Activated naive CD4-positive, alpha-beta T cell treated with anti-CD3 and anti-CD28 coated beads, Interleukin-2, amount 50 U/mL, for 24 hours (primary cell): ENCODE measurements around the gene AKIRIN2.

Experiments used
- H3K27ac Mint-ChIP-seq: one replicate; pipeline ENCODE4 v1.8.0; 2021; ENCODE audit warnings: mild to moderate bottlenecking, mixed read lengths
- H3K27me3 Mint-ChIP-seq: one replicate; pipeline ENCODE4 v1.8.0; 2021; ENCODE audit warnings: mixed read lengths
- H3K36me3 Mint-ChIP-seq: one replicate; pipeline ENCODE4 v1.8.0; 2021; ENCODE audit warnings: mixed read lengths
- H3K4me1 Mint-ChIP-seq: one replicate; pipeline ENCODE4 v1.8.0; 2021; ENCODE audit warnings: mixed read lengths
- H3K4me3 Mint-ChIP-seq: one replicate; pipeline ENCODE4 v1.8.0; 2021; ENCODE audit warnings: mild to moderate bottlenecking, mixed read lengths
- H3K9me3 Mint-ChIP-seq: one replicate; pipeline ENCODE4 v1.8.0; 2021; ENCODE audit warnings: mixed read lengths

AKIRIN2 gene

GRCh38 chr6:87655824-87656223 is 46.2 kb downstream of the AKIRIN2 start:
- H3K27ac Mint-ChIP-seq, result no peak overlapping the region

DNA sequence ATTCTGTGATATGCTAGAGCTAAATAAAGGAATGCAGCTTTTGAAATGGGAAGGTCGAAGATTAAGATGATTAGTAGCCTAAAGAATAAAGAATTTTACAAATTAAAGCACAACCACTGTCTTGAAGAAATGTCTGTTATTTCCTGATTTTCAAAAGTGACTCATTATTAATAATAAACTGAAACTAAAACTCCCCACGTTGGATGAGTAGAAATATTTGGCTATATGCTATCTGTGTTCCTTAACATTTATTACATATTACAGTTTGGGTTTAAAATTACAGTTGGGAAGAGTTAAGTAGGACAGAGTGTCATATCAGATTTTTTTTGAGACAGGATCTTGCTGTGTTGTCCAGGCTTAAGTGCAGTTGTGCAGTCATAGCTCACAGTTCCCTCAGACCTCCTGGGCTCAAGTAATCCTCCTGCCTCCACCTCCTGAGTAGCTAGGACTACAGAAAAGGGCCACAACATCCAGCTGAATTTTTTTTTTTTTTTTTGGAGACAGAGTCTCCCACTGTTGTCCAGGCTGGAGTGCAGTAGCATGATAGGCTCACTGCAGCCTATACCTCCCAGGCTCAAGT is 47.1 kb downstream of the AKIRIN2 start:
- Mint-ChIP-seq H3K27me3 (no peaks in the 10 kb centered on the region), H3K36me3 (peaks cover 21% of the 10 kb centered on the region), H3K27ac (no peak overlapping the region), H3K4me1 (peaks cover 32% of the 10 kb centered on the region), H3K4me3 (no peak overlapping the region), H3K9me3 (no peaks in the 10 kb centered on the region)

More at GRCh38 chr6:87655824-87656223, 46.2 kb downstream of the AKIRIN2 start:
- no peaks in the 10 kb centered on the region for H3K27me3 Mint-ChIP-seq
- peaks cover 32% of the 10 kb centered on the region for H3K4me1 Mint-ChIP-seq
- H3K9me3 Mint-ChIP-seq, result no peaks in the 10 kb centered on the region
- peaks cover 19% of the 10 kb centered on the region for H3K36me3 Mint-ChIP-seq
- H3K4me3 Mint-ChIP-seq, result no peak overlapping the region

DNA sequence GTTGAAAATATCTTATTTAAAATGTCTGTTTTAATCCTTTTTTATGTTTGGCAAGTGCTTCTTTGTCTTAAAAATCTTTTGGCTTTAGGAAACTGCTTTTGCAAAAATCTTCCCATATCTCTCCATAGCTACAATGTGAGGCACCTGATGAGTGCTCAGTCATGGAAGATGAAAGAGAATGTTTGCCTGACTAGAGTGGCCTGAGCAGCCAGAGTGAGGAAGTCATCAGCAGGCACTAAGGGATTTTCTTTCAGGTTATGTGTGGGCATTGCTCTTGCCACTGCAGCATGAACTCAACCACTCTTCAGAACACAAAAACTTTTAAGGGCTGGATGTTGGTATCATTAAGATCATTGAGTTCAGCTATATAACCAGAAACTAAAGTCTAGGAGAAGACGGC is 47.9 kb downstream of the AKIRIN2 start:
- peaks cover 21% of the 10 kb centered on the region for H3K36me3 Mint-ChIP-seq
- peaks cover 32% of the 10 kb centered on the region for H3K4me1 Mint-ChIP-seq
- no peaks in the 10 kb centered on the region for H3K27me3 Mint-ChIP-seq
- no peak overlapping the region for H3K27ac Mint-ChIP-seq
- H3K4me3 Mint-ChIP-seq, result no peak overlapping the region
- no peaks in the 10 kb centered on the region for H3K9me3 Mint-ChIP-seq

GRCh38 chr6:87653074-87653962 is 48.7 kb downstream of the AKIRIN2 start:
- Mint-ChIP-seq H3K27ac (peak overlapping the region; percentile 8), H3K4me3 (no peak overlapping the region), H3K4me1 (peaks cover 32% of the 10 kb centered on the region), H3K36me3 (peaks cover 20% of the 10 kb centered on the region), H3K27me3 (no peaks in the 10 kb centered on the region), H3K9me3 (no peaks in the 10 kb centered on the region)

DNA sequence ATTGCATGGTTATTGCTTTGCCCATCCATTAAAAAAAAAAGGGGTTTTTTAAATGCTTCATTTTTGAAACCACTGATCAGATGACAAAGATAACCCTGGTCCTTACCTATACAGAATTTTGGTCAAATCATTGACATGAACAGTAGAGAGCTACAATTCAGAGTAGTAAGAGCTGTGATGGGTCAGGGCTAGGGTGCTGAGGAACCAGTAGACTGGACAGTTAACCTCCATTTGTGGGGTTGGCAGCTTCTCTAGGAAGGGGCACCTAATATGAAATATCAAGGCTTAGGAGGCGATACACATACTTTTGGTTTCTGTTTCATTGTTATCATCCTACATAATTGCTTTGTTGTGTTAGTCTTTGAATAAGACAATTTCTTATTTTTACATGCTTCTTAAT is 57.0 kb downstream of the AKIRIN2 start:
- Mint-ChIP-seq H3K4me1 (peaks cover 12% of the 10 kb centered on the region), H3K36me3 (peaks cover 3% of the 10 kb centered on the region), H3K4me3 (no peak overlapping the region), H3K27ac (no peak overlapping the region), H3K9me3 (no peaks in the 10 kb centered on the region), H3K27me3 (no peaks in the 10 kb centered on the region)

DNA sequence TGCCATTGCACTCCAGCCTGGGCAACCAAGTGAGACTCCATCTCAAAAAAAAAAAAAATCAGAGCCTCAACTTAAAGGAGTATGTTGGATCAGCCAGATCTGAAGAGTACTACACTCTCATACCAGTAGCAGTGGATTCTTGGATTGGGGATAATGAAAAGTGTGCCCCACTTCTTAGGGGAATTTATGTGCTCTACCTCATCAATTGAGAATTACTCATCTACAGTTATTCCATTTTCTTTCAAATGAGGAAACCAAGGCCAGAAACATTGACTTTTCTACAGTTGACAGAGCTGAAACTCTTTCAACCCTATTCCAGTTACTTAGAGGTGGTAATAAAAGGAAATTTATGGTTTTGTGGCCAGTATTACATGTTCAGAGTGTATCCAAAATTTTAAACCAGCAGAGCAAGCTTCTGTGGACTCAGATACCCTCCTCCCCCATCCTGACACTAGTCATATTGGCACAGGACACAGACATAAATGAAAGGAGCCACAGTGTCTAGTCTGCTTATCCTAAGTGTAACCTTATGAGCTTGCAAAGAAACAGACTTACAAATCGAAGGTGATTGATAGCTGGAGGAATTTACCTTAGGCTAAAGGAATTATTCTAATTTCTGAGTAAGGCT is 60.9 kb downstream of the AKIRIN2 start:
- H3K27me3 Mint-ChIP-seq, result no peaks in the 10 kb centered on the region
- H3K4me3 Mint-ChIP-seq, result no peak overlapping the region
- H3K27ac Mint-ChIP-seq, result no peak overlapping the region
- peaks cover 12% of the 10 kb centered on the region for H3K4me1 Mint-ChIP-seq
- no peaks in the 10 kb centered on the region for H3K9me3 Mint-ChIP-seq
- H3K36me3 Mint-ChIP-seq, result peaks cover 11% of the 10 kb centered on the region

- H3K4me1 Mint-ChIP-seq, result peaks cover under 1% of the 10 kb centered on the region
- no peaks in the 10 kb centered on the region for H3K27me3 Mint-ChIP-seq
- no peak overlapping the region for H3K4me3 Mint-ChIP-seq
- H3K27ac Mint-ChIP-seq, result no peak overlapping the region
- H3K36me3 Mint-ChIP-seq, result peaks cover 15% of the 10 kb centered on the region
- no peaks in the 10 kb centered on the region for H3K9me3 Mint-ChIP-seq
Observed at GRCh38 chr6:87639373-87639772, 62.7 kb downstream of the AKIRIN2 start.

DNA sequence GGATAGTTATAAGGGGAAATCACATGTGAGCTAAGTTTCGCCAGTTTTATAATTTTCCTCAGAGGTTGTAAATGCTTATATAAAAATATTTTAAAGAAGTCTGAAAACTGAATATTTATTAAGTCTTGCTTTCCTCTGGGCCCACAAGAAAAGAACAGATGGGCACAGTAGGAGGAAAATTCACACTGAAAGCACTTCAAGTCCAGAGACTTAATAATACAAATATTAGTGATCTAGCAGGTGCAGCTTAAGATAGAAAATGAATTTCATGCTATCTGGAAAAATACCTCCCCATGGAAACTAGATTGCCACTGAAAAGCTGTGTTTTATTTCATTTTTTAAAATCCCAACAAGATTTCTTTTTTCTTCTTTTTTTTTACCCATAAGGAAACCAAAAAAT is 64.9 kb downstream of the AKIRIN2 start:
- Mint-ChIP-seq H3K9me3 (no peaks in the 10 kb centered on the region), H3K36me3 (peaks cover 20% of the 10 kb centered on the region), H3K4me3 (no peak overlapping the region), H3K27me3 (no peaks in the 10 kb centered on the region), H3K27ac (no peak overlapping the region), H3K4me1 (no peaks in the 10 kb centered on the region)

DNA sequence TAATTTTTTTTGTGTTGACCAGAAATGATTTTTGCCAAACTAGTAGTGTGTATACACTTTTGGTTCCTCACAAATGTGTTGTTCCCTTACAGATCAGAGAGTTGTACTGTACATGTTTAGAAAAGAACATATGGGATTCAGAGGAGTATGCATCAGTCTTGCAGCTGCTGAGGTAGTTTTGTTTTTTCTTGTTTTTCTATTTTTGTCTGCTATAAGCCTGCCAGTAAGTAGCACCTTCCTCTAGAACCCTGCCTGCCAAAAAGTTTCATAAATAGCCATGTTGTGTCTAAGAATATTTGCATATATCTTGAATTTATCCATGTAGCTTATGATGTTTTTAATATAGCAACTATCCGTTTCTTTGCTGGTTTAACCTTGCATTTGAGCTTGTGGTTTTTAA is 65.7 kb downstream of the AKIRIN2 start:
- peaks cover 20% of the 10 kb centered on the region for H3K36me3 Mint-ChIP-seq

GRCh38 chr6:87633851-87634250 is 68.2 kb downstream of the AKIRIN2 start:
- H3K27ac Mint-ChIP-seq, result no peak overlapping the region
- peaks cover 23% of the 10 kb centered on the region for H3K36me3 Mint-ChIP-seq
- H3K4me3 Mint-ChIP-seq, result no peak overlapping the region

More for the DNA sequence above, 65.7 kb downstream of the AKIRIN2 start:
- Mint-ChIP-seq H3K4me1 (no peaks in the 10 kb centered on the region), H3K27me3 (no peaks in the 10 kb centered on the region), H3K9me3 (no peaks in the 10 kb centered on the region), H3K27ac (no peak overlapping the region), H3K4me3 (no peak overlapping the region)

DNA sequence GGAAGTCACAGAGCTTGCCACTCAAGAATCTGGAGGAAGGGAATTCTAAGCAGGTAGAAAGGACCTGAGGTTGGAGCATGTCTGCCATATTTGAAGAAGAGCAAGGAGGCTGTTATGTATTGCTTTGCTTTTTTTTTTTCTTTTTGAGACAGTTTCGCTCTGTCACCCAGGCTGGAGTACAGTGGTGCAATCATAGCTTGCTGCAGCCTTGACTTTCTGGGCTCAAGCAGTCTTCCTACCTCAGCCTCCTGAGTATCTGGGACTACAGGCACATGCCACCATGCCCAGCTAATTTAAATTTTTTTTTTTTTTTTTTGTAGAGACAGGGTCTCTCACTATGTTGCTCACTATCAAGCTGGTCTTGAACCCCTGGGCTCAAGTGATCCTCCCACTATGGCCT is 71.3 kb downstream of the AKIRIN2 start:
- Mint-ChIP-seq H3K9me3 (no peaks in the 10 kb centered on the region), H3K27ac (no peak overlapping the region), H3K27me3 (no peaks in the 10 kb centered on the region), H3K36me3 (peaks cover 18% of the 10 kb centered on the region), H3K4me1 (no peaks in the 10 kb centered on the region), H3K4me3 (no peak overlapping the region)

More at GRCh38 chr6:87633851-87634250, 68.2 kb downstream of the AKIRIN2 start:
- no peaks in the 10 kb centered on the region for H3K9me3 Mint-ChIP-seq
- H3K4me1 Mint-ChIP-seq, result no peaks in the 10 kb centered on the region
- no peaks in the 10 kb centered on the region for H3K27me3 Mint-ChIP-seq

- Mint-ChIP-seq H3K9me3 (no peaks in the 10 kb centered on the region), H3K4me3 (no peak overlapping the region), H3K36me3 (peaks cover 19% of the 10 kb centered on the region), H3K4me1 (no peaks in the 10 kb centered on the region), H3K27ac (no peak overlapping the region), H3K27me3 (no peaks in the 10 kb centered on the region)
Observed at GRCh38 chr6:87628881-87629280, 73.2 kb downstream of the AKIRIN2 start.

DNA sequence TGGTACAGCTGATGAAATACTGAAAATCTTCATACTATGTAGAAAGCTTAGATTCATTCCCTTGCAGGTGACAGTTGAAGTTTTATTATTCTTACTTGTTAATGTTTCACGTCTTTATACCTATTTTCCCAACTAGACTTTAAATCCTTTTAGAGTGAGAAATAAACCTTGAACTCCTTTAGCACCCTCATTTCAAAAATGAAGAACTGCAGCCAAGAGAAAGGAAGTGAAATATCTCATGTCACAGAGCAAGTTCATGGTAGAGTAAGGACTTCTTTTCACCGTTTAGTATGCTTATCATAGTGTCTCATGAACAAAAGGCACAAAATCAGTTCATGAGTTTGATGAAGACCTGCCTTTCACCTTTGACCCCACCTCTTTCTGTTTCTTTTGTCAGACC is 73.6 kb downstream of the AKIRIN2 start:
- no peaks in the 10 kb centered on the region for H3K27me3 Mint-ChIP-seq
- no peaks in the 10 kb centered on the region for H3K4me1 Mint-ChIP-seq
- H3K27ac Mint-ChIP-seq, result no peak overlapping the region
- H3K4me3 Mint-ChIP-seq, result no peak overlapping the region
- H3K9me3 Mint-ChIP-seq, result no peaks in the 10 kb centered on the region
- peaks cover 21% of the 10 kb centered on the region for H3K36me3 Mint-ChIP-seq
